H9 (cell line): ENCODE data around the gene EFCAB11. TPM values are rescaled to one million over a fixed set of nuclear protein-coding genes. Genes with fewer than 3 reads are reported as not detected.

Experiments
- DNase-seq: peaks from one replicate; pipeline ENCODE4 v3.0.0-alpha.2; 2017
- H2AFZ ChIP-seq: one replicate; pipeline ENCODE4 v1.6.1; 2013; ENCODE audit warnings: mild to moderate bottlenecking, low read length, control low read depth, moderate library complexity
- H2AK5ac ChIP-seq: 2 replicates; pipeline ENCODE4 v1.6.1; 2013; ENCODE audit warnings: low read length, control low read depth, mixed read lengths; ENCODE audit not compliant: insufficient read length
- H2BK120ac ChIP-seq: one replicate; pipeline ENCODE4 v1.6.1; 2013; ENCODE audit warnings: low read depth, mild to moderate bottlenecking, low read length, control low read depth, inconsistent platforms; ENCODE audit not compliant: poor library complexity, severe bottlenecking
- H2BK12ac ChIP-seq: 2 replicates; pipeline ENCODE4 v1.6.1; 2013; ENCODE audit warnings: low read length, control low read depth, mixed read lengths, low read depth; ENCODE audit not compliant: insufficient read length
- H2BK15ac ChIP-seq: 2 replicates; pipeline ENCODE4 v1.6.1; 2013; ENCODE audit warnings: low read depth, low read length, control low read depth
- H2BK20ac ChIP-seq: one replicate; pipeline ENCODE4 v1.6.1; 2013; ENCODE audit warnings: low read depth, mild to moderate bottlenecking, low read length, control low read depth, inconsistent platforms; ENCODE audit not compliant: poor library complexity, severe bottlenecking
- H2BK5ac ChIP-seq: 2 replicates; pipeline ENCODE4 v1.6.1; 2013; ENCODE audit warnings: low read length, control low read depth, mixed read lengths; ENCODE audit not compliant: insufficient read length
- H3K14ac ChIP-seq: 2 replicates; pipeline ENCODE4 v1.6.1; 2013; ENCODE audit warnings: low read length, control low read depth; ENCODE audit not compliant: insufficient read depth
- H3K18ac ChIP-seq: 2 replicates; pipeline ENCODE4 v1.6.1; 2013; ENCODE audit warnings: low read depth, mild to moderate bottlenecking, mixed read lengths, low read length, control low read depth; ENCODE audit not compliant: insufficient read length
- H3K23ac ChIP-seq: 2 replicates; pipeline ENCODE4 v1.6.1; 2013; ENCODE audit warnings: low read length, control low read depth, mixed read lengths, low read depth; ENCODE audit not compliant: insufficient read length
- H3K23me2 ChIP-seq: 2 replicates; pipeline ENCODE4 v1.6.1; 2013; ENCODE audit warnings: low read depth, mild to moderate bottlenecking, mixed read lengths, low read length, control low read depth; ENCODE audit not compliant: insufficient read length, poor library complexity, severe bottlenecking
- H3K27ac ChIP-seq: 2 replicates; pipeline ENCODE4 v1.5.1; 2013; ENCODE audit warnings: low read length, control low read depth, mixed read lengths, low read depth; ENCODE audit not compliant: insufficient read length
- H3K27me3 ChIP-seq: 2 replicates; pipeline ENCODE4 v1.6.1; 2013; ENCODE audit warnings: low read length, control low read depth, inconsistent platforms; ENCODE audit not compliant: insufficient read depth
- H3K4ac ChIP-seq: 2 replicates; pipeline ENCODE4 v1.6.1; 2013; ENCODE audit warnings: low read depth, mild to moderate bottlenecking, control low read depth, inconsistent platforms, low read length, moderate library complexity
- H3K4me1 ChIP-seq: 2 replicates; pipeline ENCODE4 v1.6.1; 2013; ENCODE audit warnings: low read length, control low read depth, inconsistent platforms; ENCODE audit not compliant: insufficient read depth
- H3K4me2 ChIP-seq: 2 replicates; pipeline ENCODE4 v1.6.1; 2013; ENCODE audit warnings: low read length, control low read depth, mixed read lengths; ENCODE audit not compliant: insufficient read length, insufficient read depth
- H3K56ac ChIP-seq: 2 replicates; pipeline ENCODE4 v1.6.1; 2013; ENCODE audit warnings: low read depth, mild to moderate bottlenecking, mixed read lengths, low read length, control low read depth; ENCODE audit not compliant: insufficient read length
- H3K79me1 ChIP-seq: 2 replicates; pipeline ENCODE4 v1.6.1; 2013; ENCODE audit warnings: low read depth, mild to moderate bottlenecking, moderate library complexity, low read length, control low read depth, inconsistent platforms; ENCODE audit not compliant: insufficient read depth, poor library complexity, severe bottlenecking
- H3K79me2 ChIP-seq: 2 replicates; pipeline ENCODE4 v1.6.1; 2013; ENCODE audit warnings: low read length, control low read depth, inconsistent platforms; ENCODE audit not compliant: insufficient read depth
- H3K9ac ChIP-seq: 2 replicates; pipeline ENCODE4 v1.6.1; 2013; ENCODE audit warnings: low read length, control low read depth, mixed read lengths; ENCODE audit not compliant: insufficient read length; ENCODE audit errors: extremely low read depth
- H3K9me3 ChIP-seq: one replicate; pipeline ENCODE4 v1.6.1; 2013; ENCODE audit warnings: low read depth, low read length, inconsistent platforms; ENCODE audit not compliant: control insufficient read depth
- H3T11ph ChIP-seq: one replicate; pipeline ENCODE4 v1.6.1; 2013; ENCODE audit warnings: mild to moderate bottlenecking, low read length, control low read depth, inconsistent platforms
- H4K20me1 ChIP-seq: one replicate; pipeline ENCODE4 v1.6.1; 2013; ENCODE audit not compliant: control insufficient read depth, insufficient read length, insufficient read depth
- H4K5ac ChIP-seq: 2 replicates; pipeline ENCODE4 v1.6.1; 2013; ENCODE audit warnings: low read depth, mild to moderate bottlenecking, mixed read lengths, low read length, control low read depth; ENCODE audit not compliant: insufficient read length
- H4K8ac ChIP-seq: replicated peaks from 2 replicates; pipeline ENCODE4 v1.6.1; 2013; ENCODE audit warnings: low read length, control low read depth, mixed read lengths, low read depth; ENCODE audit not compliant: insufficient read length
- H4K91ac ChIP-seq: 2 replicates; pipeline ENCODE4 v1.6.1; 2013; ENCODE audit warnings: low read depth, mild to moderate bottlenecking, moderate library complexity, mixed read lengths, low read length, control low read depth; ENCODE audit not compliant: insufficient read length
- H3K27ac Mint-ChIP-seq, 3 experiments: 2 replicates in 2 of 3; 3 replicates in 1 of 3; pipeline ENCODE4 v1.8.0; 2020 to 2021; ENCODE audit warnings: mixed read lengths in 3 of 3, mild to moderate bottlenecking in 1 of 3, moderate library complexity in 1 of 3
- H3K27me3 Mint-ChIP-seq: 2 replicates; pipeline ENCODE4 v1.8.0; 2021; ENCODE audit warnings: low read depth, mild to moderate bottlenecking, moderate library complexity, mixed read lengths
- H3K36me3 Mint-ChIP-seq, 3 experiments: 2 replicates in 2 of 3; 3 replicates in 1 of 3; pipeline ENCODE4 v1.8.0; 2020 to 2021; ENCODE audit warnings: low read depth in 3 of 3, mixed read lengths in 3 of 3; ENCODE audit not compliant: insufficient read depth in 1 of 3
- H3K4me1 Mint-ChIP-seq, 2 experiments: 2 replicates each; pipeline ENCODE4 v1.8.0; 2020; ENCODE audit warnings: mixed read lengths in 2 of 2
- H3K4me3 Mint-ChIP-seq, 2 experiments: 2 replicates in 1 of 2; 3 replicates in 1 of 2; pipeline ENCODE4 v1.8.0; 2020 to 2021; ENCODE audit warnings: mild to moderate bottlenecking in 2 of 2, mixed read lengths in 2 of 2, moderate library complexity in 1 of 2
- H3K9me3 Mint-ChIP-seq, 2 experiments: 2 replicates in 1 of 2; 3 replicates in 1 of 2; pipeline ENCODE4 v1.8.0; 2020; ENCODE audit warnings: mild to moderate bottlenecking in 2 of 2, mixed read lengths in 2 of 2, moderate library complexity in 1 of 2
- CTCF ChIP-seq: fragments of 200-600 bp; sonication (generic); conservative IDR thresholded peaks from 3 replicates; pipeline ENCODE4 v1.8.0; 2021; ENCODE audit warnings: antibody characterized with exemption, mild to moderate bottlenecking
- WGBS: extraction: QIAGEN DNeasy Blood & Tissue Kit; methylation state at CpG from one replicate; pipeline ENCODE4 v1.1.7; 2013; ENCODE audit warnings: missing lambda C conversion rate, low lambda C conversion rate, mixed read lengths; ENCODE audit not compliant: insufficient read length; ENCODE audit errors: extremely low coverage; 5-methylcytosine and 5-hydroxymethylcytosine counted together
- total RNA-seq: library from RNA; stranded (reverse); gene quantifications from 2 replicates; pipeline ENCODE4 v1.2.1, GENCODE V29; 2021

The EFCAB11 gene
- total RNA-seq, 1 experiment from 2014 or later: 17.4 TPM

GRCh38 chr14:89807892-89808291 is 146.6 kb downstream of the EFCAB11 start:
- no peak for DNase-seq
- no peak overlapping the region for H3K56ac ChIP-seq
- no peaks in the 10 kb centered on the region for H3K9me3 ChIP-seq
- H3K27ac ChIP-seq: no peak overlapping the region
- no peak for TF ChIP-seq CTCF
- H3K27me3 Mint-ChIP-seq: no peaks in the 10 kb centered on the region
- no peak overlapping the region for H3K14ac ChIP-seq
- no peak overlapping the region for H2AK5ac ChIP-seq
- H2BK12ac ChIP-seq: no peak overlapping the region
- H2BK120ac ChIP-seq: no peak overlapping the region
- no peaks in the 10 kb centered on the region for H3K23me2 ChIP-seq
- no peak overlapping the region for H2BK15ac ChIP-seq
- H3T11ph ChIP-seq: no peak overlapping the region
- H3K4me3 Mint-ChIP-seq: no peak overlapping the region
- peaks cover 0 to 4% of the 10 kb centered on the region in 2 experiments; a peak in 1 of 4 replicates for H3K4me1 Mint-ChIP-seq
- H2BK20ac ChIP-seq: no peak overlapping the region
- peak overlapping the region; percentile 20 for H3K4me2 ChIP-seq
- H2BK5ac ChIP-seq: no peak overlapping the region
- no peak overlapping the region for H3K4ac ChIP-seq
- no peaks in the 10 kb centered on the region for H3K9me3 Mint-ChIP-seq
- H3K9ac ChIP-seq: no peak overlapping the region
- no peaks in the 10 kb centered on the region for H3K27me3 ChIP-seq
- H3K79me2 ChIP-seq: no peaks in the 10 kb centered on the region
- no peak overlapping the region for H4K5ac ChIP-seq
- no CpG with 5 or more reads among the region's 6 CpGs for WGBS
- no peak overlapping the region for H2AFZ ChIP-seq
- H3K79me1 ChIP-seq: no peaks in the 10 kb centered on the region
- H3K23ac ChIP-seq: no peak overlapping the region
- H4K8ac ChIP-seq: no peak overlapping the region
- H3K27ac Mint-ChIP-seq: no peak overlapping the region
- no peaks in the 10 kb centered on the region for H3K4me1 ChIP-seq
- no peak overlapping the region for H4K91ac ChIP-seq
- no peaks in the 10 kb centered on the region for H4K20me1 ChIP-seq
- H3K36me3 Mint-ChIP-seq: no peaks in the 10 kb centered on the region
- H3K18ac ChIP-seq: no peak overlapping the region
